UCSD-AML1 (cell line): ENCODE data around the gene GABRG3.
"Not testable (repeated sequence)": the region's sequence is repeated elsewhere in the genome, so short reads cannot be mapped to it uniquely, and the experiment has no call there.

Source experiments
- DNase-seq: peaks from one replicate; lab custom pipeline; 2025; ENCODE audit not compliant: unreplicated experiment; lab: John Stamatoyannopoulos, UW

The GABRG3 gene

DNA sequence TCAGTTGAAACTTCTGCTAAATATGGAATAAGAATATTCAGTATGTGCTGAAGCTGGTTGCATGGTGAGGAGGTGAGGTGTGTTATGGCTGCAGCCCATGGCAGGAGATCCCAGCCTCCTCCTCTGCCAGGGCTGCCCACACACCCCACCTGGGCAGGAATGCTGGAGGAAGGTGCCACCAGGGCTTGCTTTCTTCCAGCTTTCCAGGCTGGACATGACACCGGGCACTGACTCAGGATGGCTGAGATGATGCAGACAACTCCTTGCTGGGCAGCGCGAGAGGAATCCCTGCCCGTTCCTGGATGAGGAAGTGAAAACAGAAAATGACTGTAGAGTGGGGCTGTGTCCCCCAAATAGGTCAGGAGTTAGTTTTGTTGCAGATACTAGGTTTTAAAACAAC, 14.1 kb downstream of the GABRG3 start:
- DNase-seq, result no peak

DNA sequence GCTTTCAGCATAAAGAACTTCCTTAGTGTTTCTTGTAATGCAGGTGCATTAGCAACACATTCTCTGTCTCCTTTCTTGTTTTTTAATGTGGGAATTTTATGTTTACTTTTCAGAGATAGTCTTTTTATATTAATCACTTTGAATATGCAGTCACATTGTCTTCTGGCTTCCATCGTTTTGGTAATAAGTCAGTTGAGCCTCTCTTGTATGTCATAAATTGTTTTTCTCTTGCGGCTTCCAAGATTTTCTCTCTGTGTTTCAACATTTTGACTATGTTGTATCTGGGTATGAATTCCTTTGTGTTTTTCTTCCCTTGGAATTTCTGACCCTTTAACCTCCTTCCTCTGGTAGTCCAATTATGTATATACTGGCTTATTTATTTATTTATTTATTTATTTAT, 25.3 kb downstream of the GABRG3 start:
- DNase-seq, result no peak

DNA sequence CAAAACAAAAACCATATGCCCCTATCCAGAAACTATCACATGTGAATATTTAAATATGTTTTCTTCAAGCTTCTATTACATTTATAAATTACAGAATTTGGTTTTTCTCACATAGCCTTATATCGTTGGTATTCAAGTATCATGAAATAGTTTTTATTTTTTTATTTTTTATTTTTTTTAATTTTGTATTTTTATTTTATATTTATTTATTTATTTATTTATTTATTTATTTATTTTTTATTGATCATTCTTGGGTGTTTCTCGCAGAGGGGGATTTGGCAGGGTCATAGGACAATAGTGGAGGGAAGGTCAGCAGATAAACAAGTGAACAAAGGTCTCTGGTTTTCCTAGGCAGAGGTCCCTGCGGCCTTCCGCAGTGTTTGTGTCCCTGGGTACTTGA, 32.0 kb downstream of the GABRG3 start:
- not testable (repeated sequence) for DNase-seq

DNA sequence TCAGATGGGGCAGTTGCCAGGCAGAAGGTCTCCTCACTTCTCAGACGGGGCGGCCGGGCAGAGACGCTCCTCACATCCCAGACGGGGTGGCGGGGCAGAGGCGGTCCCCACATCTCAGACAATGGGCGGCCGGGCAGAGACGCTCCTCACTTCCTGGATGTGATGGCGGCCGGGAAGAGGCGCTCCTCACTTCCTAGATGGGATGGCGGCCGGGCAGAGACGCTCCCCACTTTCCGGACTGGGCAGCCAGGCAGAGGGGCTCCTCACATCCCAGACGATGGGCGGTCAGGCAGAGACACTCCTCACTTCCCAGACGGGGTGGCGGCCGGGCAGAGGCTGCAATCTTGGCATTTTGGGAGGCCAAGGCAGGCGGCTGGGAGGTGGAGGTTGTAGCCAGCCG, 33.2 kb downstream of the GABRG3 start:
- DNase-seq, result not testable (repeated sequence)

DNA sequence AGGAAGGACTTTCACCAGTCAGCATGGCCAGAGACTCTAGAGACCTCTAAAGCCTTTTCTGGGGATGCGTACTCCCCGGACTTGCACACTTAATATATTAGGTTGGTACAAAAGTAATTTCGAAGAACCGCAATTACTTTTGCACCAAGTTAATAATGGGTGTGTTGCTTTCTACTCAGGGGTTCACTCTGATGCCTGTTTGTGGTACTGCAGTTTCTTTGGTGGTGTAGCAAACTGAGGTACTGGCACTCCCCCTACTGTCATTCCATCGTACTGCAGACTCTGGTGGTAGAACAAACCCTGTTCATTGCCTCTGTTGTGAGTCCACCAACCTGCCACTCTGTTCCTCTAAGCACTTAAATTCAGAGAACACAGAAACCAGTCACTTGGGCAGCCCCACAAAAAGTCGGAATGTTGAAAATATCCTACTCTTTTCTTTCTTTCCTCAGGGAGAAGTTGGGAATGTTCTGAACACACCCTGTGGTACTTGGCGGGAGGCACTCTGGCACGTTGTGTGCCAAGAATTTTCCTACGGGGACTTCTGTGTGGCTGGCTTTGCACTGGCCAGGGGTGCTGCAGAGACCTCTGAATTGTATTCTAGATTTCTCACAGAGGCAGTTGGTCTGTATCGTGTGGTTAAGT, 46.3 kb downstream of the GABRG3 start:
- peak; percentile 52 for DNase-seq

DNA sequence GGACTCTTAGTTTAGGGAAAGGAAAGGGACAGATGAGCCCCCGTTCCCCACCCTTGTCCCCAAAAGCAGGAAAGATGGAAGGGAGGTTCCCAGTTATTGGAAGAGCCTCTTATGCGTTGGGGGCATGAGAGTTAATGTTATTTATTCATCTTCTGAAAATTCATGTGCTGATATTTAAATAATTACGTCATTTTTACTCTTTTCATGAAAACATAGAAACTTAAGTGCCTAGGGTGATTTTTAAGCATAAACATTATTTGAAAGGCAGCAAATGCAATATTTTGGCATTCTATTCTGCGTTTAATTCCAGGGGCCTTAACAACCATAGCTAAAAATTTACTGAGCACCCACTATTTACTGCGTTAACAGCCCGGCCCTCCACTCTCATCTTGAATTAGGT, 48.7 kb downstream of the GABRG3 start:
- no peak for DNase-seq

DNA sequence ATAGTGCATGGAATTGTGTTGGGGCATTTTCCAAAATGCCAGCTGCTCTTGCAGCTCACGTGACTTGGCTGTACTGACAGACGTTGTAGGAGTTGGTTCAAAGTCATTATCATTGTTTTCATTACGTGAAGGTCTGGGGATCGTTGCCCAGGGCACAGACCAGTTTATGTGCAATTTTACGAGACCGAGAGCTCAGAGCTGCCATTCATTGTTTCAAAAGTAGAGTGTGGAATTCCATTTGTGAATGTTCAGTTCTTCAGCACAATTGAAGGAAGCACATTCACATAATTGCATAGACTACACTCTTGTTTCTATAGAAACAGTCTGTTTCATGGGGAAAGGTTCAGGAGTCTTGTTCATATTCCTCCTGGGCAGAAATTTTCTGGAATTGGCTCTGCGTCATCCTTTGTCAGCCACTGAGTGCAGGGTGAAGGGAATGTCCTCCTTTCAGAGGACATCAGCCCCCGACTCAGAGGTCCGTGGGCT, 54.5 kb downstream of the GABRG3 start:
- no peak for DNase-seq

DNA sequence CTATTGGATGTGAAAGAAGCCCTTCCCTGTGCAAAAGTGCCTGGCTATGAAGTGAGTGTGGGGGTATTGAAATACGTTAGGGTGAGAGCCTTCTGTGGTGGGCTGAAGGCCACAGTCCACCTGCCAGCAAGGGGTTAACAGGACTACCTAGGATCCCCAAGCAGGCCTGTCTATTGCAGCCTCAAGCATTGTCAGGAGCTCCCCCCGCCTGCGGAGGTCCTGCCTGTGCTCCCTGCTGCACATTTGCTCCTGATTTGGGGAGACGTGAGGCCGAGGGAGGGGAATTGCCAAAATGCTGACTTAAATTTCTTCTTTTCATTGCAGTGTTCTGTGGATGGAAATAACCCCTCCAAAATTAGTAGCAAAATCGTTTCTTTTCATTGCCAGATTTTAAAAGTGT, 56.2 kb downstream of the GABRG3 start:
- no peak for DNase-seq

DNA sequence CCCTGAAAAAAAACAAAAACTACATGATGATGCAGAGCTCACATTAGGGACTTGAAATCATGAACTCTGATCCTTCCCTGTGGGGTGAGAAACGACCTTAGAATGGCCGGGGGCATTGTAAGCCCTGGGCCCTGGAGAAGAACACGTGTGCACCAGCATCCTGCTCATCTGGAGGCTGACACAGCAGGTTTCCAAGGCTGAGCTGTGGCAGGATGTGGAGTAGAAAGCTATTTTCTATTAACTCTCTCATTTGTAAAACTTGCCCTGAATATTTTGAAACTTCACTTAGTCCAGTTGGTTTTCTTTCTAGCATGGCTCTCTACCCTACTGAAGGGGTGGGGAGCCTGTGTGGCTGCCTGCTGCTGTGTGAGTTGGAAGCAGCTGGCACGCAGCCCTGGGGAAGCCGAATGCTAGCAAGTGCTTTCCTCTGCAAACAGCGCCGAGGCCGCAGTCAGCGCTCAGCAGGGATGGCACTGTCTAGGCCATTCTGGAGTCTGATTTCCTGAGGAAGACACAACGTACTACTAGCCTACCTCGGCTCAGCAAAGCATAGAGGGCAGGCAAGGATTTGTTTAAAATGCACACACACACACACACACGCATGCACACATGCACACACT, 58.0 kb downstream of the GABRG3 start:
- no peak for DNase-seq

DNA sequence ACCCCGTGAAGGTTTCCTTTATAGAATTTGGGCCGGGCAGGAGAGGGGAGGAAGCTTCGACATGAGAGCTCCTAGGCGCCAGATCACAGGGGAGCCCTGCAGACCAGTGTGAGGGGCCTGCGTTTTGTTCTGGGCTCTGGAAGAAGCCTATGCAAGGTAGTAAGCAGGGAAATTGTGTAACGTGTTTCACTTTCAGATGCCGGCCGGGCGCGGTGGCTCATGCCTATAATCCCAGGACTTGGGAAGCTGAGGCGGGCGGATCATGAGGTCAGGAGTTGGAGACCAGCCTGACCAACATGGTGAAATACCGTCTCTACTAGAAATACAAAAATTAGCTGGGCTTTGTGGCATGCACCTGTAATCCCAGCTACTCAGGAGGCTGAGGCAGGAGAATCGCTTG, 65.2 kb downstream of the GABRG3 start:
- no peak for DNase-seq

DNA sequence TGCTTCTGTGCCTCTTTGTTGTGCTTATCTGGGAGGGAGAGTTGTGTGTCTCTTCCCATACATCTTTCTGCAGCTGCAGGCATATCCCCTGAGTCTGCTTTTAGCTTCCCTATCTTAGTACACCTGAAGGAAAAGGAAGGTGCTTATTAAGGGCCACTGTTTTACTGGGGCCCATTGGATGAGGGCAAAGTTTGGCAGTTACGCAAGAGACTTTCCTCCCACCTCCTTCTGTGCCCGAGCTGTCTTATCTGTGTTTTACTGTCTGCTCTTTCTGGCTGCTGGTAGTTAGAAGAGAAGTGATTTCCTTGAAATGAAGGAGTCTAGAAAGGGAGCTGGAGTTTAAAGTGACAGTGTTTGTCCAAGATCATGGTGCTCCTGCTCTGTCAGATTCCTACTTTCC, 66.5 kb downstream of the GABRG3 start:
- no peak for DNase-seq

DNA sequence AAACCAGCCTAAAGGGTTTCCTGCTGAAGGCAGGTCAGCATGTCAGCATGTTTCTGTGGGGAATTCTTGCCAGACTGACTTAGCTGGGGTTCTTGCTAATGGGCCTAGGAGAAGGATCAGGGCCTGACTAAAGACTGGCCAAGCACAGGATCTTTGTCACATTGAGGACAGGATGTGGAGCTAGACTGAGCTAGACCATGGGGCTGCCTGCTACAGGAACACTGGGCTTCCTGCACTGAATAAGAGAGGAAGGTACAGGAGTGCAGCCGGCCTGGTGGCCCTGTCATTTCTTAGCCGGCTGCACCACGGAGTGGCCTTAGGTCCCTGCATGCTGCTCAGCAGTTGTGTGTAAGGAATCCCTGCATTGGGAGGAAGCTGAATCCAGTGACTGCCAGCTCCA, 68.2 kb downstream of the GABRG3 start:
- no peak for DNase-seq

DNA sequence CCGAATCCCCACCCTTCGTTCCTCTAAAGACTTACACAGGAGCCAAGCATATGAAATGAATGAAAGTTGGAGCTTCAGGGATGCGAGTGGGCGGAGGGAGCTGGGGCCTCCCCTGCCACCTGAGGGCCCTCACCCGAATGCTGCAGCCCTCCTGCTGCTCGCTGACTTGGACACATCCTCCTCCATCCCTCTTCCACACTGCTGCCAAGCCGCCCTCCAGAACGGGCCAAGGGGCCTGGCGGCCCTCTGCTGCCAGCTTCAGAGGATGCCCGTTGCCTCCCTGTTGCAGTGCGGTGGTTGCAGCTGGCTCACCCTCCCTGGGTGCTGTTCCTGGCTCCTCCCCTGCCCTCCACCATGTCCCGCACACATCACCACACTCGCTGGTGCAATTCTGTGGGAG, 71.2 kb downstream of the GABRG3 start:
- no peak for DNase-seq

DNA sequence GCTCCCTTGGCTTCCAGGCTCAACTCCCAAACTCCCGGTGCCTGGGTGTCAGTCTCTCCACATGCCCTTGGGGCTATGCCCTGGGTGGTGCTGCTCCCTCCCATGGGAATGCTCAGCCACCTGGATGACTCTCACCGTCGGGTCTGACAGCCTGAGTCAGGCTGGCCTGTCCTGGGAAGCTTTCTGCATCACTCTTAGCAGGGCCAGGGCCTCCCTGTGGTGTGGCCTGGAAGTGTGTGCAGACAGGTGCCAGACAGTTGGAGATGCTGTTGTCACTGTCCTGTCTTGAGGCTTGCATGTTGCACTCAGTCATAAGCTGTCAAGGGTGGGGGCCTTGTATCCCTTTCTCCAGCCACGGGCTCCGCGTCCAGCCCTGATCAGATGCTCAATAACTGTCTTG, 71.7 kb downstream of the GABRG3 start:
- no peak for DNase-seq

DNA sequence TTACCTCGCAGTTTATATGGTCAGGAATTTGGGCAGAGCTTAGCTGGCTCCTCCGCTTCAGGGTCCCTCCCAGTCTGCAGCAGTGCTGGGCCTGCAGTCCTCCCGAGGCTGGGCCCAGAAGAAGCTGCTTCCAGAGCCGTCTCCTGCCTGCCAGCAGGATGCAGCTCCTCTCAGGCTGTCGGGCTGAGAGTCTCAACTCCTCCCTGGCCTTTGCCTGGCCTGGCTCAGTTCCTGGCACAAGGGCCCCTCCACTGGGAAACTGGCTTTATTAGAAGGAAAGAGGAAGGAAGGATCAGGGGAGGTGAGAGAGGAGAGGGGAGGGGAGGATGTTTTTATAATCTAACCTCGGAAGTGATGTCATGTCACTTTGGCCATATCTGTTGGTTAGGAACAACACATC, 72.8 kb downstream of the GABRG3 start:
- no peak for DNase-seq

DNA sequence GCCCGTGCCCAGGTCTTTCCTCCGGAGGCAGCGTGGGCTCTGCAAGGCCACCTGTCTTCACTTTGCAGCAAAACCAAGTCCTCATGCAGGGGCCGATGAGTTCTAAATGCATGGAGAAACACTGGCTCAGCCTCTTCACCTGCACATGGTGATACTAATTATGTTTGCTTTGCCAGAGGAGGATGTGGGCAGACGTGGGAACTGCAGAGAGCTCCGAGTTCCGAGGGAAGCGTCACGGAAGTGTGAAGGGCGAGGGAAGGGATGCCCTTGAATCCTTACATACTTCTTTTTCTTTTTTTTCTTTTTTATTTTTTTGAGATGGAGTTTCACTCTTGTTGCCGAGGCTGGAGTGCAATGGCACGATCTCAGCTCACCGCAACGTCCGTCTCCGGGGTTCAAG, 74.8 kb downstream of the GABRG3 start:
- DNase-seq, result no peak

DNA sequence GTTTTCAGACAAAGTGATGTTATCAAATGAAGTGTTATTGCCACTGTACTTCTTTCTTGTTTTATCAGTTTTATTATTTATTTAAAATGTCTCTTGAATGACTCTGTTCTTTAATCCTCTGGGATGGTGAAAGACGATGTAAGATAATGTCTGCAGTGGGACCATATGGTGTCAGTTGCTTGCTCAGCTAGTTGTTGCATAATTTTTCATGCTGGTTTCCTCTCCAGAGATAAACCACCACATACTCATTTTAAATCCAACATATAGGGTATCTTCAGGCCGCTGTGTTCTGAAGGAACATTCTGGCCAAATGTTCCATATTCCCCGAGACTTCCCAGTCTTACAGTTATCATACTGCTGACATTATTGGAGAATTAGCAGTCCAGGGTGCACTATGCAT, 75.9 kb downstream of the GABRG3 start:
- no peak for DNase-seq

DNA sequence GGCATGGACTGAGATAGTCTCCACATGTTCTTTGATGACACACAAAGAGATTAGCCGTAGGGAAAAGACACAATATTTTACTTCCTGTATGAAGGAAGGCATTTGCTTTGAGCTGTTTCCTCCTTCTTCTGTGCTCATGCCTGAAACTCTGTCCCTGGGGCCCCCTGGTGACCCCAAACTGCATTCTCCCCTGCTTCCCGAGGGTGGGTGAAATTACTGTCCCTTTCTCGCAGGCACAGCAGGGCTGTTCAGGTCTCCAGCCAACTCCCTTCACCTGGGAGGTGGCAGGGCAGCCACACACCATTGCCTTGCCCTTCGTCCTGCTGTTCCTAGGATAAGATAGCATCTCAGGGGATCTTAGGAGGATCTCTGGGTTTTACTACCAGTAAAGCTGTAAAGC, 79.2 kb downstream of the GABRG3 start:
- no peak for DNase-seq

DNA sequence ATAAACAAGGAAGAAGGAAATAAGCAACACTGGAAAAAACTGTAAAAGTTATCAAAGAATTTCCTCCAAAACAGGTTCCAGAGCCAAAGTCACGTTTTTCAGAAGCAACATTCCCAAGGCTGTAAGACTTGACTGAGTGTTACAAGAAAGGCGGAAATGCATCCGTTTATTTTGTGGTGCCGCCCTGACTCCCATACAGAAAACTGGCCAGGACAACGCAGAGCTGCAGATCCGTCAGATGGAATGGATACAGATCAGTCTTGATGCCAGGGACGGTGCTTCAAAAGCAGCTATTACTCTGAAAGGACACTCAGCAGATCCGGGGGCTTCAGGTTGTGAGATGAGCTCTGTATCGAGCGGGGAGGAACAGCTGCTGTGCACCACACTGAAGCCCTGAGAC, 83.4 kb downstream of the GABRG3 start:
- no peak for DNase-seq

DNA sequence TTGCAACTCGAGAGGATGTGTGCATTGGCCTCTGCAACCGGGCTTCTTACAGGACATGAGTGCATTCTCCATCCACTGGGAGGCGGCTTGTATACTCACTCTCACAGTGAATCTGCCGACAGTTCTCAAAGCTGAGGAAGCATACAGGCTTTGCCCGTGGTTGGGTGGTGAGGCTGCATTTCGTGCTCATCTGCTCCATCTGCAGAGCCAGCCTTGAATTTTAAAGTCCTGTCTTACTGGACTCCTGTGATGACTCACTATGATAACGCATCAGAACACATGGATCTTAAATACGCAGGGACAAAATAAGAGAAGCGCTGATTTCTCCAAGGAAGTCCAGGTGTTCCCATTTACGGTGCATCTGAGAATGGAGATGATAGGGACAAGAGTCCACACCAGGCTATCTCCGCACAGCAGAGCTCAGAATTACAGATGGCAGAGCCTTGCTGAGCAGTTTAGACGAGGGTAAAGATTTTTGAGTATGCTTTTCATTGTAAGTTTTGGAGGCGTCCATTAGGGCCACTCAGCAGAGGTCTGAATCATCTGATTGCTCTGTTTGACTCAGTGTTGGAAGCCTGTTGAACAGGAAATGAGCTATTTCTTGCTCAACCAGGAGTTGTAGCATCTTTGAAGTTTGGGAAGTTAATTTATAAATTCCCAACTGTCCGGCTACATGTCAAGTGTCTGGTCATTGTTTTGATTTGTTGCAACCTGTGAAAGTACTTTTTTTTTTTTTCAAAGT, 87.1 kb downstream of the GABRG3 start:
- no peak for DNase-seq

DNA sequence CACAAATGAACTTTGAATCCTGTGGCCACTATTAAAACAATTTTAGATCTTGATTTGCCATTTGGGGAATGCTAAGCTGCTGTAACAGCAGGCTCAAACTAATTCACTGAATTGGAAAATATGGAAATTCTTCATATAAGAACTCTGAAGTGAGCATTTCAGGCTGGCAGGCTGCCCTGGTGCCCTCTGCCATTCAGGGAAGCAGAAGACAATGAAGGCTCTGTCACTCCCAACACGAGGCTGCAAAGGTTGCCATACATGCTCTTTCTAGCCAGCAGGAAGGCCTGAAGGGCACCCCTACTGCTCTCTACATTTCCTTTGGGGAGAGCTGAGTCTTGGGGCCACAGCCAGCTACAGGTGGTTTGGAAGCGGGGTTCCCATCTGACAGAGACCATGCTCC, 88.0 kb downstream of the GABRG3 start:
- no peak for DNase-seq

DNA sequence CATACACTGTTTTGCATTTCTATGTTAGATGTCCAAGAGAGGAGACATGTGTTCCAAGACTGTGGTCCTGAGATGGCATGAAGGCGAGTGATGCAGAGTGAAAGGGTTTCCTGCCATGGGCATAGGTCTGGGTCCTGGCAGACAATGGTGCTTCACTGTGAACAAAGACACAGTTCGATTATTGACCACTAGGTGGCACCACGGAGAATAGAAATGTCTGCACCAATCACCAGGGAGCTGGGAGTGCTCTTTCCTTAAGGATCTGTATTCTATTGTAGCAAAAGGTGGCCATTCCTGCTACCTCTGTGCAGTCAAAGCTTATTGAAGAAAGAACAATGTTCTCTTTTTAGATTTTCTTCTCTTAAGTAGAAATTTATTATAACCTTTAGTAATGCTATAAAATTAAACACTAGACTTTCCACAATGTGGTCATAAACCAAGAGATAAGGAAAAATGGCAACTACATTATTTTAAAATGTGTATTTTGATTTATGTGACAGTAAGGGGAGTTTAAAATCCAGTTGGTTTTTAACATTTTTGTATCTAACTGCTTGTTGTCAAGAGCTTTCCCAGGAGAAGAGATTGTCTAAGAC, 88.7 kb downstream of the GABRG3 start:
- no peak for DNase-seq
